Activated T-helper 17 cell treated with anti-CD3 and anti-CD28 coated beads, Interleukin-2, amount 50 U/mL, for 72 hours (primary cell): ENCODE results near the gene ADAMTS13. TPM values are rescaled to one million over a fixed set of nuclear protein-coding genes. Genes with fewer than 3 reads are reported as not detected.
A peak's percentile ranks its signal among the peaks of the same experiment; 100 is the strongest.
"Not testable (repeated sequence)": the region's sequence is repeated elsewhere in the genome, so short reads cannot be mapped to it uniquely, and the experiment has no call there.

Experiments used
- ATAC-seq: fragments of 150-1000 bp; cut with Tn5 transposase; replicated peaks from 2 replicates; pipeline ENCODE4 v1.10.0; 2021; ENCODE audit warnings: mild to moderate bottlenecking, moderate library complexity
- H3K27ac Mint-ChIP-seq: one replicate; pipeline ENCODE4 v1.8.0; 2022; ENCODE audit warnings: mixed read lengths
- H3K27me3 Mint-ChIP-seq: one replicate; pipeline ENCODE4 v1.8.0; 2022; ENCODE audit warnings: mixed read lengths
- H3K36me3 Mint-ChIP-seq: one replicate; pipeline ENCODE4 v1.8.0; 2022; ENCODE audit warnings: low read depth, mild to moderate bottlenecking, mixed read lengths
- H3K4me1 Mint-ChIP-seq: one replicate; pipeline ENCODE4 v1.8.0; 2022; ENCODE audit warnings: mixed read lengths
- H3K4me3 Mint-ChIP-seq: one replicate; pipeline ENCODE4 v1.8.0; 2022; ENCODE audit warnings: mild to moderate bottlenecking, mixed read lengths
- H3K9me3 Mint-ChIP-seq: one replicate; pipeline ENCODE4 v1.8.0; 2022; ENCODE audit warnings: mixed read lengths
- total RNA-seq, 2 donors: library from RNA; stranded (reverse); gene quantifications; one replicate each; pipeline ENCODE4 v1.2.3, GENCODE V29; 2022

Gene ADAMTS13
- total RNA-seq, result 1 to 10 TPM; 1.2 to 3.9 TPM

DNA sequence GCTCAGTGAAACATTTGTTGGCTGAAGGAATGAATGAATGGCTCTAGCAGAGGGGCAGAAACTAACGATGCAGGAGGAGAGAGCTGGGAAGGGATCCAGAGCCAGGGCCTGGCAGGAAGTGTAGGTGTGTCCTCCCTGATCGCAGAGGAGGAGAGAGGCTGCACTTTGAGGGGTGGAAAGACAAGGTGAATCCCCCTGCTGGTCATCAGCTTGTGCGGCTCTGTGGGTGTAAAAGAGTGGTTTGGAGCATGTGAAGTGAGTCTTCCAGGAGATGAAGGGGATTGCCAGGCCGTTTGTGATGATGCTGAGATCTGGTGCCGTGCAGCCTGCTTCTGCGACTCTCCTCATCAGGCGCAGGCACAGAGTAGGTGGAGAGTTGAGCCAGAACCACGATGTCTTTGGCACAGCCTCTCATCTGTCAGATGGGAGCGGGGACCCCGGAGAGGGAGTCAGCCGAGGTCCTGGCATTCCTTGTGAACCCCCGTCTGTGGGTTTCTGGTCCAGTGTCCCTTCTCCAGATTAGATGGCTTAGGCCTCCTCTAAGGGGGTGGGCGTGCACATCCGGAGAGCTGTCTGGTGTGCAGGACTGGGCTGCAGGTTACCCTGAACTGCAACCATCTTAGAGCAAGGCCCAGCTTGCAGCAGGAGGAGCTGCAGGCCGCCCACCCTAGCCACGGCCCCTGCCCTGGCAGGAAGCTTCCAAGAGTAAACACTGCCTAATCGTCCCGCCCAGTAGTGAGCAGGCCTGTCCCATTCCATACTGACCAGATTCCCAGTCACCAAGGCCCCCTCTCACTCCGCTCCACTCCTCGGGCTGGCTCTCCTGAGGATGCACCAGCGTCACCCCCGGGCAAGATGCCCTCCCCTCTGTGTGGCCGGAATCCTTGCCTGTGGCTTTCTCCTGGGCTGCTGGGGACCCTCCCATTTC is at the start of gene ADAMTS13:
Gene ADAMTS13, plus strand, starts transcription at position 753 of the 928 bp plus-strand sequence. Its CDS starts 77 bp downstream, at position 830.
- ATAC-seq, result peak; percentile 81
- Mint-ChIP-seq H3K4me1 (peaks cover 21% of the 10 kb centered on the region), H3K27ac (peak within 1 kb of the TSS; percentile 88), H3K27me3 (peaks cover 8% of the 10 kb centered on the region), H3K36me3 (peaks cover 1% of the 10 kb centered on the region), H3K4me3 (peak within 1 kb of the TSS; percentile 78), H3K9me3 (no peaks in the 10 kb centered on the region)

DNA sequence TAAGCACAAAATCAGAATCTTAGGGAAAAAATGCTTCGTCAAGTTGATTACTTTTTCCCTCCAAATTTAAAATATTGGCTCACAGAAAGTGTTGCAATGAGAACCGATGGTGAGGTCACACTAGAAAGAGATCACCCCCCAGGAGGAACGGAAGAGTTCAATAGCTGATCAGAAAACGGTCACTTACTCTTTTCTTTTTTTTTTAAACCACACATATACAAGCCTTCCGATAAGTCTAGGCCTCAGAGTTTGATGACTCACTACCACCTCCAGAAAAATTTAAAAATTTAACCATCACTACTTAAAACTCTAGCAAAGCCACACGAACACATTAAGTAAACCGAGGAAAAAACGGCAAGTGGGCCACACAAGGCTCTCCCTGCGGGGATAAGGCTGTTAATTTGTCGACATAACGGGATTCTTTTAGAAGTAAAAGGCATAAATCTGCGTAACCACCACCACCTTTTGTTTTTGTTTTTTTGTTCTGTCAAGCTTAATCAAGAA is 47.5 kb upstream of the ADAMTS13 start:
- Mint-ChIP-seq H3K36me3 (peaks cover 56% of the 10 kb centered on the region), H3K9me3 (no peaks in the 10 kb centered on the region), H3K4me3 (peak overlapping the region; percentile 94), H3K27ac (peak overlapping the region; percentile 92), H3K4me1 (peaks cover 25% of the 10 kb centered on the region), H3K27me3 (no peaks in the 10 kb centered on the region)
- peak; percentile 27 for ATAC-seq

DNA sequence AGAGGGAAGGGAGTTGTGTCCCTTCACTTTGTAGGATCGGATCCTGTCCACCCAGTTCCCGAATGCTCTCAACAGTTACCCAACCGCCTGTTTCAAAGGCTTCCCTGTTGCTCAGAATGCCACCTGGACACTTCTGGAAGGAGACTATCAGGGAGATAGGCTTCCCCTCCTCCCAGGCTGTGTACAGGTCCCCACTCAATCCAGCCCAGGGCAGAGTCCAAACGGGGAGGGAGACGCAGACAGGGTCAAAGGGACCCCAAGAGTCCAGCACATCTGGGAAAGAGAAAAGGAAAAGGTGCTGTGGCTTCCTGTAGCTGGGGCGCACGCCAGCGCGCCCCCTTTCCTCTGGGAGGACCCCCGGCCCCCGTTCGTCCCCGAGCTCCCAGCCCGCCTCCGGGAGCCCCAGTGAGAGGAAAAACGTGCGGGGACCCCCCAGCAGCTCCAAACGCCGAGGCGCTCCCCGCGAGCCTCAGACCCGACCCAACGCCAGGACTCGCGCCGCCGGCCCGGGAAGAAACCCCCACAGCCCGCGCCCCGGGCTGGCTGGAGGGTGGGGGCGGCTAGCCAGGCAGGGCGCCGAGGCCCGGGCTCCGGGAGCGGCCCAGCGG is 46.9 kb upstream of the ADAMTS13 start:
- Mint-ChIP-seq H3K4me3 (peak overlapping the region; percentile 94), H3K4me1 (peaks cover 20% of the 10 kb centered on the region), H3K27me3 (no peaks in the 10 kb centered on the region), H3K36me3 (peaks cover 51% of the 10 kb centered on the region), H3K9me3 (no peaks in the 10 kb centered on the region), H3K27ac (peak overlapping the region; percentile 92)
- no peak for ATAC-seq

DNA sequence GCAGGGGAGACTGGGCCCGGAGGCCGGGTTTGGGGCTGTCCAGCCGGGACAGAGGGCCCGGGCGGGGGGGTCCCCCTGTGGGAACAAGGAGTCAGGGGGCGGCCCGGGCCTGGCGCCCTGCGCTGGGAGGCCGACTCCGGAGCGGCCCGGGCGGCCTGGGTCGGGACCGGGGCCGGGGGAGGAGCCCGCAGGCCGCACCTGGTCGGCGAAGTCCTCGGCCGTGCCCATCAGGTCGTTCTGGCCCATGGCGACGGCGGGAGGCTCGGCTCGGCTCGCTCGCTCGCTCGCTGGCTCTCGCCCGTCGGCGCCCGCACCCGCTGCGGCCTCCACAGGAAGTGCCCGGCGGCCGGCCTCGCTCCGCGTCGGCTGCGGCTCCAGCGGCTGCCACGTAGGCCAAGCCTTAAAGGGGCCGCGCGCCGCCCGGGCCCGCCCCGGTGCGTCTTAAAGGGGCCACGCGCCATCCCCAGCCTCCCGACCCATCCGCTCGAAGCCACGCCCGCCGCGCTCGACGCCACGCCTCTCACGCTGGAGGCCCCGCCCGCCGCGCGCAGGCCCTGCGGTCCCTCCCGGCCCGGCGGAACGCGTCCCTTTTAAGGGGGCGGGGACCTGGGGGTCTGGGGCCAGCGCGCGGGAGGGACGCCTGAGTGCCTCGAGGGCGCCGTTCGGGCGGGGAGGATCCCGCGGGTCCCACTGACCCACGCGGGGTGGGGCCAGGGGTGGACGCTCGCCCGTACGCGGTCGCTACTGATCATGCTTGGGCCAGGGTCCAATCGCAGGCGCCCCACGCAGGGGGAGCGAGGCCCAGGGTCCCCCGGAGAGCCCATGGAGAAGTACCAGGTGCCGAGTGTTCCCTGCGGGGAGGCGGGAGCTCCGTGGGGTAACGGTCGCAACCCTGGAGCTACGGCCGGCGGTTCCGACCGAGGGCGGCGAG is 46.2 kb upstream of the ADAMTS13 start, which contains the start of the genes STKLD1 and SURF4:
Gene STKLD1, plus strand, starts transcription at position 643 of the 931 bp plus-strand sequence. Its CDS starts 108 bp downstream, at position 751.
Gene SURF4, minus strand, starts transcription at position 337 of the 931 bp plus-strand sequence. Its CDS starts 91 bp downstream, at position 246.
- Mint-ChIP-seq H3K27me3 (no peaks in the 10 kb centered on the region), H3K4me1 (peaks cover 12% of the 10 kb centered on the region), H3K27ac (peak within 1 kb of the TSS; percentile 92), H3K36me3 (peaks cover 43% of the 10 kb centered on the region), H3K4me3 (peak within 1 kb of the TSS; percentile 94), H3K9me3 (no peaks in the 10 kb centered on the region)
- peak; percentile 73 for ATAC-seq

DNA sequence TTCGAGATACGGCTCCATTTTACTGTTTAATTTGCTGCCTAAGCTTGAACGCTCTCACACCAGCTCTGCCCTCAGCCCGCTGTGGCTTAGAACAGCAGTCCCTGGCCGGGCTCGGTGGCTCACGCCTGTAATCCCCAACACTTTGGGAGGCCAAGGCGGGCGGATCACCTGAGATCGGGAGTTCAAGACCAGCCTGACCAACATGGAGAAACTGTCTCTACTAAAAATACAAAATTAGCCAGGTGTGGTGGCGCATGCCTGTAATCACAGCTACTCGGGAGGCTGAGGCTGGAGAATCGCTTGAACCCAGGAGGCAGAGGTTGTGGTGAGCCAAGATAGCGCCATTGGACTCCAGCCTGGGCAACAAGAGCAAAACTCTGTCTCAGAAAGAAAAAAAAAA is 44.9 kb upstream of the ADAMTS13 start:
- not testable (repeated sequence) for H3K27me3 Mint-ChIP-seq, H3K27ac Mint-ChIP-seq, ATAC-seq, H3K4me1 Mint-ChIP-seq, H3K9me3 Mint-ChIP-seq
- Mint-ChIP-seq H3K36me3 (peaks cover 31% of the 10 kb centered on the region), H3K4me3 (peak overlapping the region; percentile 31)

DNA sequence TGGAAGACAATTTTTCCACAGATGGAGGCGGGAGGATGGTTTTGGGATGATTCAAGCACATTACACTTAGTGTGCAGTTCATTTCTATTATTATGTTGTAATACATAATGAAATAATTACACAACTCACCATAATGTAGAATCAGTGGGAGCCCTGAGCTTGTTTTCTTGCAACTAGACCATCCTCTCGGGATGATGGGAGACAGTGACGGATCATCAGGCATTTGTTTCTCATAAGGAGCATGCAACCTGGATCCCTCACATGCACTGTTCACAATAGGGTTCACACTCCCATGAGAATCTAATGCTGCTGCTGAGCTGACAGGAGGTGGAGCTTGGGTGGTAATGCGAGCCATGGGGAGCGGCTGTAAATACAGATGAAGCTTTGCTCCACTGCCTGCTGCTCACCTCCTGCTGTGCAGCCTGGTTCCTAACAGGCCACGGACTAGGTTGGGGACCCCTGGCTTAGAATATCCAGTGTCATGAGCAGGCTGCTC is 44.4 kb upstream of the ADAMTS13 start:
- Mint-ChIP-seq H3K27me3 (no peaks in the 10 kb centered on the region), H3K36me3 (peaks cover 26% of the 10 kb centered on the region), H3K9me3 (no peaks in the 10 kb centered on the region), H3K27ac (no peak overlapping the region), H3K4me1 (peaks cover 2% of the 10 kb centered on the region), H3K4me3 (no peak overlapping the region)
- ATAC-seq, result no peak

DNA sequence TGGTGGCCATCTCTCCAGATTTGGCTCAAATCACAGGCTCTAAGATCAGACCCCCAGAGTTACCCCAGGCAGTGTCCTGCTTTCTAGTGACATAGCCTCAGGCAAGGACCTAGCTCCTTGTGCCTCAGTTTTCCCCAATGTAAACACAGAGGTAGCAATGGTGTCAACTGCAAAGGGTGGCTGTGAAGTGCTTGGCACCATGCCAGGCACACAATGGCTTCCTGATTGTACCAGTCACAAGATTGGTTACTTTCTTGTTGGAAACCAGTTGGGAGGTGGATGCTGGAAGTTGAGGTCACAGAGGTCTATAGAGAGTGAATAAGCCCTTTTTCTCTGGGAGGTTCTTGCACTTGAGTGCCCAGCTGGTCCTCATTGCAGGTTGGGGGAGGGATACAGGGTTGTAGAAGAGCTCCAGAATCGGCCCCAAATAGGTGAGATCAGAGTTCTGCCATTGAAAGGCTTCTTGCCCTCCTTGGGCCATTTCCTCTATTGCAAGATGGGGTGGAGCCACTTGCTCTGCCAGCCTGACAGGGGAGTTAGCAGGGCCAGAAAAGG is 43.7 kb upstream of the ADAMTS13 start:
- no peak overlapping the region for H3K4me3 Mint-ChIP-seq
- no peak overlapping the region for H3K27ac Mint-ChIP-seq
- no peaks in the 10 kb centered on the region for H3K27me3 Mint-ChIP-seq
- no peaks in the 10 kb centered on the region for H3K9me3 Mint-ChIP-seq
- peaks cover 19% of the 10 kb centered on the region for H3K36me3 Mint-ChIP-seq
- ATAC-seq, result no peak
- no peaks in the 10 kb centered on the region for H3K4me1 Mint-ChIP-seq

DNA sequence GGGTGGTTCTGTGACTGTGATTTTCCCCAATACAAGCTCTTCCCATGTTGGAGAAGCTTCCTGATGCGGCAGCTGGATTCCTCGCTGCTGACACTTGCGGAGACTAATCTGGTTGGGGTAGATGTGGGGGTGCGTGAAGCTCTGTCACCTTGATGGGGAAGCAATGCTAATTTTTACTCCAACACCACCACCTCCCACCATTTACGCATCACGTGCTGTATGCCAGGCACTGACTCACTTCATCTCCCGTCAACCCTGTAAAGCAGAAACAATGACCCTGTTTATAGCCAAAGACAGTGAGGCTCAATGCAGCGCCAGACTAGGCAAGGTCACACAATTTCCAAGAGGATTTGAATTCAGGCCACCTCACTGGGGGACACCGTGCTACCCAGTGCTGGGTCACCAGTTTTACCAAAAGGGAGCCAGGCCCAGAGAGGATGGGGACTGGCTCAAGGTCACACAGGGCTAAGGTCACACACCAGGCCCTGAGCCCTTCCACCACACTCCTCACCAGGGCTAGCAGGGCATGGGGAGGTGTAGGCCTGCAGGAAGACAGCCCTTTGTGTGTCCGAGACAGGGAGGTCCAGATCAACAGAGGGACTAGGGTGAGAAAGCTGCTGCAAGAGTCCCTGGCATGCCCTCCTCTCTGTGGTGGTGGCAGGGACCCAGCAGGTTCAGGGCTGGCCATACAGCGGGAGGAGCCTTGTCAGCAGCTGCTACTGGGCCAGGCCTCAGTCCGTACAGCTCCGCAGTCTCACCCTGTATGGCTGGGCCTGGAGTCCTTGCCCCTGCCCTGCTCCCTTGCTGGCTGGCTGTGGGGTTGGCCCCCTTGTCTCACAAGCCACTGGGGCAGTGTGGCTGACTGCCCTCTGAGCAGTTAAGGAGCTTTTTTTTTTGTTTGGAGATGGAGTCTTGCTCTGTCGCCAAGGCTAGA is 42.7 kb upstream of the ADAMTS13 start:
- no peaks in the 10 kb centered on the region for H3K27me3 Mint-ChIP-seq
- H3K4me1 Mint-ChIP-seq, result no peaks in the 10 kb centered on the region
- no peak overlapping the region for H3K27ac Mint-ChIP-seq
- no peak for ATAC-seq
- peaks cover 10% of the 10 kb centered on the region for H3K36me3 Mint-ChIP-seq
- H3K4me3 Mint-ChIP-seq, result no peak overlapping the region
- H3K9me3 Mint-ChIP-seq, result no peaks in the 10 kb centered on the region

DNA sequence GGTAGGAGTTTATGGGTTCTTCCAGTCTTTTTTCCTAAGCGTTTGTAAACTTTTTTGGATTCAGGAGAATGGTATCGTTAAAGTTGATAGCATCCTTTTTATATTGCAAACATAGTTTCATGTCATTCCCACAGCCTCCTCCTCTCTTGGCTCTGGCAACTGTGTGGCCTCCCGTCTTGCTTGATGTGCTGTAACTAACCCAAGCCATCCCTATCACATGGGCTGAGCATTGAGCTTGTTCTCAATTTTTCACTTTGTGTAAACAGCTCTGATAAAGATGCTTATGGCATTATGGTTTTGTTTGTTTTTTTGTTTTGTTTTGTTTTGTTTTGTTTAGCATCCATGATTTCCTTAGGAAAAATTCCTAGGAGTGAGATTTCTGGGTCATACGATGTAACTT is 41.4 kb upstream of the ADAMTS13 start:
- ATAC-seq, result no peak
- H3K4me1 Mint-ChIP-seq, result no peaks in the 10 kb centered on the region
- no peaks in the 10 kb centered on the region for H3K9me3 Mint-ChIP-seq
- H3K27ac Mint-ChIP-seq, result no peak overlapping the region
- H3K27me3 Mint-ChIP-seq, result no peaks in the 10 kb centered on the region
- H3K4me3 Mint-ChIP-seq, result no peak overlapping the region
- H3K36me3 Mint-ChIP-seq, result no peaks in the 10 kb centered on the region

DNA sequence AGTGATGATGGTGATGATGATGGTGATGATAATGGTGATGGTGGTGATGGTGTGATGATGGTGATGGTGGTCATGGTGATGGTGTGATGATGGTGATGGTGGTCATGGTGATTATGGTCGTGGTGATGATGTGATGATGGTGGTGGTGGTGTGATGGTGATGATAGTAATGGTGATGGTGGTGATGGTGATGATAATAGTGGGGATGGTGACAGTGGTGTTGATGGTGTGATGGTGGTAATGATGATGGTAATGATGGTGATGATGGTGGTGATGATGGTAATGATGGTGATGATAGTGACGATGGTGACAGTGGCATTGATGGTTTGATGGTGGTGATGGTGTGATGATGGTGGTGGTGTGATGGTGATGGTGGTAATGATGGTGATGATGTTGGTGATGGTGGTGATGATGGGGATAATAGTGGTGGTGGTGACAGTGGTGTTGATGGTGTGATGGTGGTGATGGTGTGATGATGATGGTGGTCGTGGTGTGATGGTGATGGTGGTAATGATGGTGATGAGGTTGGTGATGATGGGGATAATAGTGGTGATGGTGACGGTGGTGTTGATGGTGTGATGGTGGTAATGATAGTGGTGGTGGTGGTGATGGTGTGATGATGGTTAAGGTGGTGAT is 39.5 kb upstream of the ADAMTS13 start:
- no peak overlapping the region for H3K4me3 Mint-ChIP-seq
- H3K36me3 Mint-ChIP-seq, result no peaks in the 10 kb centered on the region
- ATAC-seq, result no peak
- no peaks in the 10 kb centered on the region for H3K27me3 Mint-ChIP-seq
- no peaks in the 10 kb centered on the region for H3K4me1 Mint-ChIP-seq
- no peak overlapping the region for H3K27ac Mint-ChIP-seq
- H3K9me3 Mint-ChIP-seq, result no peaks in the 10 kb centered on the region

DNA sequence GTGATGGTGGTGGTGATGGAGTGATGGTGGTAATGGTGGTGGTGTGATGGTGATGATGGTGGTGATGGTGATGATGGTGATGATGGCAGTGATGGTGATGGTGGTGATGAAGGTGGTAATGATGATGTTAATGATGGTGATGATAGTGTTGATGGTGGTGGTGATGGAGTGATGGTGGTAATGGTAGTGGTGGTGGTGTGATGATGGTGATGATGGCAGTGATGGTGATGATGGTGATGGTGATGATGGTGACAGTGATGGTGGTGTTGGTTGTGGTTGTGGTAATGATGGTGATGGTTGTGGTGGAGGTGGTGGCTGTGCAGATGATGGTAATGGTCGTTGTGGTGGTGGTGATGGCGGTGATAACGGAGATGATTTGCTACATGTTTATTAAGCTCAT is 38.7 kb upstream of the ADAMTS13 start:
- no peaks in the 10 kb centered on the region for H3K9me3 Mint-ChIP-seq
- no peaks in the 10 kb centered on the region for H3K36me3 Mint-ChIP-seq
- H3K4me3 Mint-ChIP-seq, result no peak overlapping the region
- no peak for ATAC-seq
- no peaks in the 10 kb centered on the region for H3K4me1 Mint-ChIP-seq
- no peaks in the 10 kb centered on the region for H3K27me3 Mint-ChIP-seq
- no peak overlapping the region for H3K27ac Mint-ChIP-seq

DNA sequence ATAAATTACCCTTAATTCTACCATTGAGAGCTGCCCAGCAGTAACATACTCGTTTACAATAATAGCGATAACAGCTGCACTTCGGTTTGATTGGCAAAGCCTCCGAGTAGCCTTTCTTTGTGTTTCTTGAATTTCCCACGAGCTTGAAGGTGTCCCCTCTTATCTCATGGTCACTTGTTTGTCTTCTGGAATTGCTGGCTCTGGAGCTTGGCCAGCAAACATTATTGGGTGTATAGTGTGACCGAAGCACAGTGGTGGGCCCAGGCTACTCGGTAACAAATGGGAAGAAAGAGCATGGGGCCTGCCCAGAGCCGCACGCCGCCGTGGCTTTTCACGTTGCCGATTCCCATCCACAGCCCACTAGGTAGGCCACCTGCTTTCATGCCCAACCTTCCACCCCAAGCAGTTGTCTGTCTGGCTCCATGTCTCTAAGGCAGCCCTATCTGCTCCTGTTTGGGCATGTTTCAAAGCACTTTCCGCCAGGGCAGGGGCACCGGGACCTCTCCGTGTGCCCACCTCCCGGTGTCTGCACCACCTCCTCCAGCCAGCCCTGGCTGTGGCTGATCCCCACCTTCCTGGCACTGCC is 37.3 kb upstream of the ADAMTS13 start:
- no peak overlapping the region for H3K4me3 Mint-ChIP-seq
- no peaks in the 10 kb centered on the region for H3K4me1 Mint-ChIP-seq
- H3K27me3 Mint-ChIP-seq, result peaks cover 2% of the 10 kb centered on the region
- ATAC-seq, result no peak
- no peaks in the 10 kb centered on the region for H3K36me3 Mint-ChIP-seq
- no peaks in the 10 kb centered on the region for H3K9me3 Mint-ChIP-seq
- H3K27ac Mint-ChIP-seq, result no peak overlapping the region
